Spleen (tissue), 11 donors: Measurements from ENCODE around the gene PRKCA. TPM values are rescaled to one million over a fixed set of nuclear protein-coding genes. Genes with fewer than 3 reads are reported as not detected.

Source experiments
- DNase-seq: peaks from one replicate; pipeline ENCODE4 v3.0.0-alpha.2; 2020
- H3K27ac ChIP-seq, 8 donors: fragments of 200-600 bp; sonication (generic) in 7 of 8; 1 replicate in 4 of 8; 2 replicates in 4 of 8; pipeline versions ENCODE4 v1.5.0 to v1.8.0; 2016 to 2021; ENCODE audit warnings: inconsistent platforms in 4 of 8, mild to moderate bottlenecking in 4 of 8, moderate library complexity in 1 of 8
- H3K27me3 ChIP-seq, 7 donors: fragments of 200-600 bp; sonication (generic) in 6 of 7; replicated peaks in 1 of 7; 1 replicate in 4 of 7; 2 replicates in 3 of 7; pipeline versions ENCODE4 v1.5.0 to v1.8.0; 2016 to 2021; ENCODE audit warnings: inconsistent platforms in 3 of 7, mild to moderate bottlenecking in 1 of 7
- H3K36me3 ChIP-seq, 6 donors: fragments of 200-600 bp; sonication (generic) in 5 of 6; 1 replicate in 4 of 6; 2 replicates in 2 of 6; pipeline versions ENCODE4 v1.5.0 to v1.8.0; 2016 to 2021; ENCODE audit warnings: inconsistent platforms in 2 of 6
- H3K4me1 ChIP-seq, 6 donors: fragments of 200-600 bp; sonication (generic) in 5 of 6; 1 replicate in 3 of 6; 2 replicates in 3 of 6; pipeline versions ENCODE4 v1.5.0 to v1.8.0; 2016 to 2021; ENCODE audit warnings: inconsistent platforms in 3 of 6
- H3K4me3 ChIP-seq, 8 donors: fragments of 200-600 bp; sonication (generic) in 7 of 8; 1 replicate in 4 of 8; 2 replicates in 4 of 8; pipeline versions ENCODE4 v1.5.0 to v1.8.0; 2016 to 2021; ENCODE audit warnings: inconsistent platforms in 4 of 8, mild to moderate bottlenecking in 4 of 8, moderate library complexity in 2 of 8
- H3K9me3 ChIP-seq, 8 donors: fragments of 200-600 bp; sonication (generic) in 7 of 8; 1 replicate in 4 of 8; 2 replicates in 4 of 8; pipeline versions ENCODE4 v1.5.0 to v1.8.0; 2016 to 2021; ENCODE audit warnings: inconsistent platforms in 4 of 8
- POLR2A ChIP-seq, 3 donors: fragments of 450-650 bp; IDR thresholded peaks; one replicate each; pipeline ENCODE4 v1.5.1; 2017; ENCODE audit warnings: antibody characterized with exemption in 3 of 3, mild to moderate bottlenecking in 1 of 3
- POLR2AphosphoS5 ChIP-seq, 3 donors: sonication (generic); formaldehyde crosslinking; IDR thresholded peaks; one replicate each; pipeline ENCODE4 v1.5.1; 2017; ENCODE audit warnings: antibody characterized with exemption in 3 of 3
- WGBS, 5 donors: extraction: QIAGEN DNeasy Blood & Tissue Kit in 3 of 5; methylation state at CpG; one replicate each; pipeline versions ENCODE4 v1.1.5 to v1.1.7; 2013 to 2018; 5-methylcytosine and 5-hydroxymethylcytosine counted together
- intact Hi-C: fragments of 100-400 bp; cut with DNase I; formaldehyde crosslinking; loops from one replicate; pipeline ENCODE4 v1.15.0; 2023; ENCODE audit warnings: low total_unique reads
- polyA plus RNA-seq, 3 donors: library from polyadenylated mRNA; stranded (reverse); fragments of 200-250 nt; gene quantifications; one replicate each; pipeline ENCODE4 v1.2.1, GENCODE V29; 2013
- total RNA-seq, 7 donors: library from RNA; depleted of rRNA in 3 of 7; stranded (reverse); fragments of >200 nt in 3 of 7; fragmentation: NEBNext Ultra II Directional in 4 of 7; extraction: Animal tissue kit (Norgen Biotek cat#: 25700) in 4 of 7; gene quantifications; one replicate each; pipeline versions ENCODE4 v1.1.0 to v1.2.1, GENCODE V29; 2016 to 2021
- TF ChIP-seq, protein P1 (sequence below), 11 experiments: fragments of 200-600 bp in 7 of 11; fragments of 450-650 bp in 4 of 11; sonication (generic) in 4 of 11; IDR thresholded peaks in 8 of 11; conservative IDR thresholded peaks in 3 of 11; 1 replicate in 7 of 11; 2 replicates in 4 of 11; pipeline versions ENCODE4 v1.4.0 to v1.8.0; 2016 to 2021; ENCODE audit warnings: antibody characterized with exemption in 11 of 11, inconsistent platforms in 4 of 11, mild to moderate bottlenecking in 1 of 11
- donor health status: healthy with polysubstance abuse.
- donor health status: DM: no; HTN: no; CAD: no; lungs with moderate emphysema.
- donor health status: DM: no; HTN: no; CAD: no.
- donor health status: Bipolar disorder and iron deficiency.
- donor health status: healthy.
- donor health status: DM: no; HTN: no; CAD: no.
- donor health status: DM: yes; HTN: yes; CAD: no.

The PRKCA gene
- total and polyA plus RNA-seq, 10 donors, result 1.7 to 59.7 (median 31.2) TPM

DNA sequence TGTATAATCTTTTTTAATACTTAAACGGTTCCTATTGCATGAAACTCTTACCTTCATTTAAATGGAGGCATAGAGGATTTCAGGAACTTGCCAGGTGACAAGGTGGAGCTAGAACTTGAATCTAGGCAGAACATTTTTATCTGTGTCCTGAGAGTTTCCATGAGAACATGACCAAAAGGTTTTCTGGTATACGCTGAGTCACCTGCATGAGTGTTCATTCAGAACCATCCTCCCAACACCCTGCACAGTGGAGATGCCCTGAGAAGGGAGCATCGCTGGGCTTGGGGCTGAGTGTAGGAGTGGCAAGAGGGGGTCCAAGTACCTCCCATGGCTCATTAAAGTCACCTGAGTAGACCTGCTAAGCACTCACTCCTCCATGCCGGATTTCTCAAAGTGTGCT lies 362.8 kb downstream of the PRKCA start:
- no peaks in the 10 kb centered on the region for H3K9me3 ChIP-seq
- H3K4me3 ChIP-seq, result no peak overlapping the region
- no peaks in the 10 kb centered on the region for H3K36me3 ChIP-seq
- TF ChIP-seq POLR2AphosphoS5 (IDR thresholded peaks at IDR 0.05), result no peak
- TF ChIP-seq, protein P1, sequence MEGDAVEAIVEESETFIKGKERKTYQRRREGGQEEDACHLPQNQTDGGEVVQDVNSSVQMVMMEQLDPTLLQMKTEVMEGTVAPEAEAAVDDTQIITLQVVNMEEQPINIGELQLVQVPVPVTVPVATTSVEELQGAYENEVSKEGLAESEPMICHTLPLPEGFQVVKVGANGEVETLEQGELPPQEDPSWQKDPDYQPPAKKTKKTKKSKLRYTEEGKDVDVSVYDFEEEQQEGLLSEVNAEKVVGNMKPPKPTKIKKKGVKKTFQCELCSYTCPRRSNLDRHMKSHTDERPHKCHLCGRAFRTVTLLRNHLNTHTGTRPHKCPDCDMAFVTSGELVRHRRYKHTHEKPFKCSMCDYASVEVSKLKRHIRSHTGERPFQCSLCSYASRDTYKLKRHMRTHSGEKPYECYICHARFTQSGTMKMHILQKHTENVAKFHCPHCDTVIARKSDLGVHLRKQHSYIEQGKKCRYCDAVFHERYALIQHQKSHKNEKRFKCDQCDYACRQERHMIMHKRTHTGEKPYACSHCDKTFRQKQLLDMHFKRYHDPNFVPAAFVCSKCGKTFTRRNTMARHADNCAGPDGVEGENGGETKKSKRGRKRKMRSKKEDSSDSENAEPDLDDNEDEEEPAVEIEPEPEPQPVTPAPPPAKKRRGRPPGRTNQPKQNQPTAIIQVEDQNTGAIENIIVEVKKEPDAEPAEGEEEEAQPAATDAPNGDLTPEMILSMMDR (IDR thresholded peaks at IDR 0.05 in 8 of 11, conservative IDR thresholded peaks at IDR 0.05 in 3 of 11), result no peak
- TF ChIP-seq POLR2A (IDR thresholded peaks at IDR 0.05), result no peak
- no peak overlapping the region for H3K27ac ChIP-seq
- 85 to 99% (median 96%) methylated on average over 4 of the region's 4 CpGs for WGBS, 5 donors
- H3K4me1 ChIP-seq, result no peaks in the 10 kb centered on the region
- intact Hi-C loops, result no loop called here
- DNase-seq, result no peak
- no peaks in the 10 kb centered on the region for H3K27me3 ChIP-seq

DNA sequence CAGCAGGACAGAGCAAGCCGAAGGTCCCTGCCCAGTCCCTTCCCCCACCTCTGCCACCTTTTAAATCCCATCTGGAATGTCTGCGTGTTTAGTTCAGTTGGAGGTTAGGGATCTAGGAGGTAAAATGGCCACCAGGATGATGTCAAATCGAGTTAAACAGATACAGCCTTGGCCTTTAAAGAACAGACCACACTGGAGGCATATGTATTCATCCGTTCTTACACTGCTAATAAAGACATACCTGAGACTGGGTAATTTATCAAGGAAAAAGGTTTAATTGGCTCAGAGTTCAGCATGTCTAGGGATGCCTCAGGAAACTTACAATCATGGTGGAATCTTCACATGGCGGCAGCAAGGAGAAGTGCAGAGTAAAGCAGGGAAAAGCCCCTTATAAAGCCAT lies 364.7 kb downstream of the PRKCA start:
- no peaks in the 10 kb centered on the region for H3K36me3 ChIP-seq
- no peaks in the 10 kb centered on the region for H3K27me3 ChIP-seq
- H3K27ac ChIP-seq, result no peak overlapping the region
- H3K4me3 ChIP-seq, result no peak overlapping the region
- 80 to 93% (median 90%) methylated on average over 5 of the region's 5 CpGs for WGBS, 5 donors
- intact Hi-C loops, result no loop called here
- no peak for DNase-seq
- no peaks in the 10 kb centered on the region for H3K4me1 ChIP-seq
- TF ChIP-seq POLR2AphosphoS5 (IDR thresholded peaks at IDR 0.05) (no peak), POLR2A (IDR thresholded peaks at IDR 0.05) (no peak)
- TF ChIP-seq, protein P1 (IDR thresholded peaks at IDR 0.05 in 8 of 11, conservative IDR thresholded peaks at IDR 0.05 in 3 of 11), result no peak
- no peaks in the 10 kb centered on the region for H3K9me3 ChIP-seq

DNA sequence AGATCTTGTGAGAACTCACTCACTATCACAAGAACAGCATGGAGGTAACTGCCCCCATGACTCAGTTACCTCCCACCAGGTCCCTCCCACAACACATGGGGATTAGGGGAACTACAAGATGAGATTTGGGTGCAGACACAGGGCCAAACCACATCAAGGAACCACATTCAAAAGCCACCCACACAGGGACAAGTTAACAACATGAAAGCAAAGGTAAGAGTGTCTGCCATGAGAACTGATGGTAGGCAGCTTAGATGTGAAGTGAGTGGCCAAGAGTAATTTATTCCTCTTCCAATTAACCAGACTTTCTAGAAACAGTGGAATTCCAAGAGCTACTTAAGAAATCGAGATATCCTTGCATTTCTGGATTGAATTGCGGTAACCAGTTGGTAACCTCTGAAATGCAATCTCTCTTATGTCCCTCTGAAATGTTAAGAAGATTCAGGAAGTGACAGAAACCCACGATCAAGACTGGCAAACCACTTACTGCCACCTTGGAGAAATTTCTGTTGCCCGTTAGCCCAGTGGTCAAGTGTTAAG lies 365.1 kb downstream of the PRKCA start:
- Histone ChIP-seq H3K36me3 (no peaks in the 10 kb centered on the region), H3K4me1 (peaks cover 0 to under 1% (median 0%) of the 10 kb centered on the region in 6 donors), H3K9me3 (no peaks in the 10 kb centered on the region), H3K27ac (no peak overlapping the region), H3K4me3 (no peak overlapping the region), H3K27me3 (no peaks in the 10 kb centered on the region)
- DNase-seq, result no peak
- intact Hi-C loops, result no loop called here
- WGBS, 5 donors, result 59 to 67% (median 64%) methylated on average over 4 of the region's 4 CpGs
- TF ChIP-seq, protein P1 (IDR thresholded peaks at IDR 0.05 in 8 of 11, conservative IDR thresholded peaks at IDR 0.05 in 3 of 11), result no peak
- no peak for TF ChIP-seq POLR2A (IDR thresholded peaks at IDR 0.05)
- no peak for TF ChIP-seq POLR2AphosphoS5 (IDR thresholded peaks at IDR 0.05)

DNA sequence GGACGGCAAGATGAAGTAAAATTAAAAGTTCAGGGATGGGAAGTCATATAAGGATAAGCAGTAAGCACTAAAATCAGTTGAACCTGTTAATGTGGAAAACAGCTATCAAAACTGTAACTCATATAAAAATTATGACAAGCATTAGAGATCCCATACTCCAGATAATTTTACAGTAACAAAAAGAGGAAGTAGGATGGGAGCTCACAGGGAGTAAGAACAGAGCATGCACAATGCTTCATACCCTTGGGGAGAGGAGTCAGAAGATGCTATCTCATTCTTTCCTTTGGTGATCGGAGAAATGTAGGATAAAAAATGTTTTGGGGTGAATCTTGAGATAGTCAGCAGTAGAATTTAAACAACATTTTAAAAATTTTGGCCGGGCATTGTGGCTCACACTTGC lies 367.8 kb downstream of the PRKCA start:
- Histone ChIP-seq H3K36me3 (no peaks in the 10 kb centered on the region), H3K9me3 (no peaks in the 10 kb centered on the region), H3K4me3 (no peak overlapping the region), H3K4me1 (peaks cover 0 to 19% (median 10%) of the 10 kb centered on the region in 6 donors), H3K27me3 (no peaks in the 10 kb centered on the region), H3K27ac (no peak overlapping the region)
- intact Hi-C loops, result no loop called here
- TF ChIP-seq, protein P1 (IDR thresholded peaks at IDR 0.05 in 8 of 11, conservative IDR thresholded peaks at IDR 0.05 in 3 of 11), result no peak
- TF ChIP-seq POLR2A (IDR thresholded peaks at IDR 0.05), result no peak
- TF ChIP-seq POLR2AphosphoS5 (IDR thresholded peaks at IDR 0.05), result no peak
- 74 to 88% (median 84%) methylated on average over 3 of the region's 3 CpGs for WGBS, 5 donors
- DNase-seq, result no peak
